ENCODE results near the gene MYH16. TPM values are rescaled to one million over a fixed set of nuclear protein-coding genes. Genes with fewer than 3 reads are reported as not detected.

MYH16 gene
- total RNA-seq, 2 experiments from 2014 or later = not detected

GRCh38 chr7:99249985-99250575 lies 22.6 kb upstream of the MYH16 start:
- no peaks in the 10 kb centered on the region for H3K9me3 Mint-ChIP-seq
- H3K4me1 Mint-ChIP-seq = no peaks in the 10 kb centered on the region
- H3K27ac Mint-ChIP-seq = no peak overlapping the region
- H3K27me3 Mint-ChIP-seq = no peaks in the 10 kb centered on the region
- no peak for DNase-seq
- H3K4me3 Mint-ChIP-seq = no peak overlapping the region
- H3K36me3 Mint-ChIP-seq = no peaks in the 10 kb centered on the region

- no peaks in the 10 kb centered on the region for H3K27me3 Mint-ChIP-seq
- no peak for DNase-seq
- no peaks in the 10 kb centered on the region for H3K9me3 Mint-ChIP-seq
- H3K36me3 Mint-ChIP-seq = no peaks in the 10 kb centered on the region
- H3K27ac Mint-ChIP-seq = no peak overlapping the region
- H3K4me3 Mint-ChIP-seq = no peak overlapping the region
- no peaks in the 10 kb centered on the region for H3K4me1 Mint-ChIP-seq
Observed at GRCh38 chr7:99252166-99252895, 20.3 kb upstream of the MYH16 start.

GRCh38 chr7:99253369-99253768 lies 19.3 kb upstream of the MYH16 start:
- no peak overlapping the region for H3K4me3 Mint-ChIP-seq
- H3K4me1 Mint-ChIP-seq = no peaks in the 10 kb centered on the region
- H3K27me3 Mint-ChIP-seq = no peaks in the 10 kb centered on the region
- no peaks in the 10 kb centered on the region for H3K9me3 Mint-ChIP-seq
- DNase-seq = no peak
- H3K36me3 Mint-ChIP-seq = no peaks in the 10 kb centered on the region
- H3K27ac Mint-ChIP-seq = no peak overlapping the region

DNA sequence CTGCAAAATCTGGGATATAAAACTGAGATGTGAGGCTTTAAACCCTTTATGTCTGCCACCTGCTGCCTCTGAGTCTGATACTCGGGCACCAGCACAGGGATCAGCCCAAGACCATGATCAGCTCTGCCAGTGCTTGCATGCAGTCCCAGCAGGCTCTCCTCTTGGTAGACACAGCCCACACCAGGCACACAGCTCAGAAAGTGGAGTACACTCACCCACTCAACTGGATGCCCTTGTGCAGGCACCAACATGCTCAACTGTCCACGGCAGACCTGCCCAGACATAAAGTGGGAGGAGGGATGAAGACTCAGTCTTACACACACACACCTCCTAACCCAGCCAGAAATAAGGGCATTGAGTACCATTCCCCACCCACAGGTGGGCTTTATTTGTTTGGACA lies 18.2 kb upstream of the MYH16 start:
- H3K9me3 Mint-ChIP-seq = no peaks in the 10 kb centered on the region
- H3K4me3 Mint-ChIP-seq = no peak overlapping the region
- no peaks in the 10 kb centered on the region for H3K36me3 Mint-ChIP-seq
- DNase-seq = no peak
- H3K27me3 Mint-ChIP-seq = no peaks in the 10 kb centered on the region
- H3K4me1 Mint-ChIP-seq = no peaks in the 10 kb centered on the region
- no peak overlapping the region for H3K27ac Mint-ChIP-seq

GRCh38 chr7:99255463-99255862 lies 17.2 kb upstream of the MYH16 start:
- no peaks in the 10 kb centered on the region for H3K9me3 Mint-ChIP-seq

GRCh38 chr7:99257065-99257464 lies 15.6 kb upstream of the MYH16 start:
- Mint-ChIP-seq H3K9me3 (no peaks in the 10 kb centered on the region), H3K4me3 (no peak overlapping the region), H3K27me3 (no peaks in the 10 kb centered on the region), H3K27ac (no peak overlapping the region), H3K4me1 (no peaks in the 10 kb centered on the region), H3K36me3 (no peaks in the 10 kb centered on the region)
- no peak for DNase-seq

More at GRCh38 chr7:99255463-99255862, 17.2 kb upstream of the MYH16 start:
- no peaks in the 10 kb centered on the region for H3K36me3 Mint-ChIP-seq
- no peak for DNase-seq
- no peak overlapping the region for H3K4me3 Mint-ChIP-seq
- H3K27ac Mint-ChIP-seq = no peak overlapping the region
- no peaks in the 10 kb centered on the region for H3K27me3 Mint-ChIP-seq
- H3K4me1 Mint-ChIP-seq = no peaks in the 10 kb centered on the region

- Mint-ChIP-seq H3K4me3 (no peak overlapping the region), H3K27ac (no peak overlapping the region), H3K9me3 (no peaks in the 10 kb centered on the region), H3K36me3 (no peaks in the 10 kb centered on the region), H3K27me3 (no peaks in the 10 kb centered on the region), H3K4me1 (no peaks in the 10 kb centered on the region)
- no peak for DNase-seq
Observed at GRCh38 chr7:99257675-99258074, 15.0 kb upstream of the MYH16 start.

DNA sequence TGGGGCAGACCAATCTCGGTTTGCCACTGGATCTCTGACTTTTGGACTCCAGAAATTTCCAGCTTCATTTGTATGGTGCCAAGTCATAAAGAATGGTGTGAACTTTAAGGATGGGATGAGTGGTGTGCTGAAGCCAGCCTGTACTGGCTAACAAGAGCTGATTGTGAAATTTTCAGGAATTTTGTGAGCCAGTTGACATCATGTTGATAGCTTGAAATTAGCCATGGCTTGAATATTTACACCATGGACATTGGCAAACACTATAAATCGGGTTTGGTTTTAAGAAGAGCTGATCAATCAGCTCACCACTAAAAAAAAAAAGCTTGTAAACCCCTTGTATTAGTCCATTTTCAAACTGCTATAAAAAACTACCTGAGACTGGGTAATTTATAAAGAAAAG lies 14.1 kb upstream of the MYH16 start:
- Mint-ChIP-seq H3K27ac (no peak overlapping the region), H3K4me3 (no peak overlapping the region), H3K36me3 (no peaks in the 10 kb centered on the region), H3K9me3 (no peaks in the 10 kb centered on the region), H3K27me3 (no peaks in the 10 kb centered on the region), H3K4me1 (no peaks in the 10 kb centered on the region)
- no peak for DNase-seq

GRCh38 chr7:99260395-99260794 lies 12.2 kb upstream of the MYH16 start:
- no peaks in the 10 kb centered on the region for H3K36me3 Mint-ChIP-seq
- H3K4me1 Mint-ChIP-seq = no peaks in the 10 kb centered on the region
- no peaks in the 10 kb centered on the region for H3K27me3 Mint-ChIP-seq
- no peak overlapping the region for H3K4me3 Mint-ChIP-seq
- no peaks in the 10 kb centered on the region for H3K9me3 Mint-ChIP-seq
- no peak for DNase-seq
- H3K27ac Mint-ChIP-seq = no peak overlapping the region

- no peak for DNase-seq
- Mint-ChIP-seq H3K27me3 (no peaks in the 10 kb centered on the region), H3K4me1 (no peaks in the 10 kb centered on the region), H3K4me3 (no peak overlapping the region), H3K27ac (no peak overlapping the region), H3K36me3 (no peaks in the 10 kb centered on the region), H3K9me3 (no peaks in the 10 kb centered on the region)
Observed at GRCh38 chr7:99261646-99262045, 11.0 kb upstream of the MYH16 start.

GRCh38 chr7:99265848-99266480 lies 6.7 kb upstream of the MYH16 start:
- Mint-ChIP-seq H3K27me3 (no peaks in the 10 kb centered on the region), H3K4me1 (no peaks in the 10 kb centered on the region), H3K4me3 (no peak overlapping the region), H3K36me3 (no peaks in the 10 kb centered on the region), H3K9me3 (no peaks in the 10 kb centered on the region), H3K27ac (no peak overlapping the region)
- no peak for DNase-seq

GRCh38 chr7:99267481-99267840 lies 5.2 kb upstream of the MYH16 start:
- Mint-ChIP-seq H3K4me1 (no peaks in the 10 kb centered on the region), H3K4me3 (no peak overlapping the region), H3K27me3 (no peaks in the 10 kb centered on the region), H3K27ac (no peak overlapping the region), H3K36me3 (no peaks in the 10 kb centered on the region), H3K9me3 (no peaks in the 10 kb centered on the region)
- no peak for DNase-seq

DNA sequence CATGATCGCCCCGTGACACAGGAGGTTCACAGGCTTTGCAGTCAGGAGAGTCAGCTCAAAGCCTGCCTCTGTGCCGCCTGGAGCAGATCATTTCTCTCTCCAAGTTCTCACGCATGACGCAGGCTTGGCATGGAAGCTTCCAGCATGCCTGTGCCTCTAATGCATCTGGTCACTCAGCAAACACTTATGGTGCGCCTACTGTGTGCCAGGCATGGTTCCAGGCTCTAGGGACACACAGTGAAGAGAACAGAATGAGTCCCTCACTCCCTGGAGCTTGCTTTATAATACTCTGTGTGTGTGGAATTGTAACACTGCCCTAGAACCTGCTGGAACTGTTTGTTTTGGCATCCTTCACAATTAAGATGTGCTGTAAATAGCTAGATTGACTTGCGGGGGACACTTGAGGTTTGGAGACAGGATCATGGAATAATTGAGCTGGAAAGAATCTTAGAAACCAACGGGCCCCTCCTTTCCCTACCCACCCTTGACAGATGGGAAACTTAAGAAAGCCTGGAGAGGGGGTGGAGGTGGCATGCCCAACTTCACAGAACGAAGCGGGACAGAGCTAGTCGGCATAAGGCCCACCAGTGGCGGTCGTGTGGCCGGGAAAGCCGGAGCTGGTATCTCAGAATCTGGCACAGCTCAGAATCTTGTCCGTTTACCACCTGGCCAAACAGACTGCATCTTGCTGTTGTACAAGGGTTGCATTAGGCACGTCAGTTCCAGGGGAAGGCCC lies 4.6 kb upstream of the MYH16 start:
- Mint-ChIP-seq H3K4me3 (no peak overlapping the region), H3K36me3 (no peaks in the 10 kb centered on the region), H3K9me3 (no peaks in the 10 kb centered on the region), H3K27ac (no peak overlapping the region), H3K27me3 (no peaks in the 10 kb centered on the region), H3K4me1 (no peaks in the 10 kb centered on the region)
- DNase-seq = no peak

DNA sequence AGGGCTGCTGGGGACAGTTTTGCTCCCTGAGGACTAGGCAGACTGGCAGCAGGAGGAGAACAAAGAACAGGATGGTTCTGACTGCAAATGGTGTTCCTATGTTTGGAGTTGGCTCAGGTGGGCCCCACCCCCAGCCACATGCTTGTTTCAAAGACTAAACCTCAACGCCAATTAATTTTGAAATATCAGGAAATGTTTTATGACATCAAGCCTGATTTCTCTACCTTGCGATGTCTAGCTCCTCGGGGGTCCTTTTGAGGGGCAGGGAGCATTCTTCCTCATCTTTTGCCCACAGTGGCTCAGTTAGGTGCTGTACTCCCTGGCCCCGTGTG lies 4.1 kb upstream of the MYH16 start:
- no peaks in the 10 kb centered on the region for H3K9me3 Mint-ChIP-seq
- H3K4me1 Mint-ChIP-seq = peaks cover 1% of the 10 kb centered on the region
- no peaks in the 10 kb centered on the region for H3K36me3 Mint-ChIP-seq
- no peaks in the 10 kb centered on the region for H3K27me3 Mint-ChIP-seq
- H3K27ac Mint-ChIP-seq = no peak overlapping the region
- H3K4me3 Mint-ChIP-seq = no peak overlapping the region
- no peak for DNase-seq

DNA sequence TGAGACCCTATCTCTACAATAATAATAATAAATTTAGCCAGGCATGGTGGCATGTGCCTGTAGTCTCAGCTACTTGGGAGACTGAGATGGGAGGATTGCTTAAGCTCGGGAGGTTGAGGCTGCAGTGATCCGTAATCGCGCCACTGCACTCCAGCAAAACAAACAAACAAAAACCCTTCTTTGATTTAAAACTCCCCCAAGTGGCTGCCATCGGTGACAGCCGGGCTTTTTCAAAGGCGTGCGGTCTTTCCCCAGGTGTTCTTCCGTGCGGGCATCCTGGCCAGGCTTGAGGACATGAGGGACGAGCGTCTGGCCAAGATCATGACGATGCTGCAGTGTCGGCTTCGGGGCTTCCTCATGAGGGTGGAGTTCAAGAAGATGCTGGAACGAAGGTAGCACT lies 1.9 kb upstream of the MYH16 start:
- Mint-ChIP-seq H3K4me1 (peaks cover 11% of the 10 kb centered on the region), H3K27me3 (no peaks in the 10 kb centered on the region), H3K27ac (no peak overlapping the region), H3K4me3 (no peak overlapping the region), H3K36me3 (no peaks in the 10 kb centered on the region), H3K9me3 (no peaks in the 10 kb centered on the region)
- no peak for DNase-seq
